ENCODE data around the gene ALK. TPM values are rescaled to one million over a fixed set of nuclear protein-coding genes. Genes with fewer than 3 reads are reported as not detected.

ALK gene
- total RNA-seq, 2 donors from 2014 or later, result 0.13 to 0.46 TPM

GRCh38 chr2:29345236-29345635, 576.1 kb downstream of the ALK start:
- no peaks in the 10 kb centered on the region for H3K9me3 ChIP-seq (ENCODE audit: control insufficient read depth, low read length)
- Mint-ChIP-seq H3K9me3 (no peaks in the 10 kb centered on the region), H3K36me3 (ENCODE audit: low read depth) (no peaks in the 10 kb centered on the region), H3K4me3 (no peak overlapping the region), H3K27me3 (ENCODE audit: insufficient read depth) (peaks cover 2% of the 10 kb centered on the region), H3K4me1 (peaks cover 1% of the 10 kb centered on the region), H3K27ac (no peak overlapping the region)
- H3K4me1 ChIP-seq (ENCODE audit: control insufficient read depth, insufficient read depth, low read length), result no peaks in the 10 kb centered on the region
- H3K36me3 ChIP-seq (ENCODE audit: control insufficient read depth, insufficient read depth, low read length), result no peaks in the 10 kb centered on the region
- WGBS, 2 experiments (ENCODE audit: insufficient coverage in 1 of 2, insufficient read length in 1 of 2), result 92 to 100% methylated on average over 1 to 2 of the region's 2 CpGs
- no peak overlapping the region for H3K27ac ChIP-seq (ENCODE audit: low read depth, low read length)
- no peaks in the 10 kb centered on the region for H3K27me3 ChIP-seq (ENCODE audit: control insufficient read depth, insufficient read depth, low read length, poor library complexity, severe bottlenecking)
- no peak for DNase-seq
- no peak overlapping the region for H3K4me3 ChIP-seq (ENCODE audit: low read length)
- TF ChIP-seq CTCF (conservative IDR thresholded peaks at IDR 0.05), result no peak
- H3K9ac ChIP-seq (ENCODE audit: extremely low read depth, low read length, poor library complexity, severe bottlenecking), result no peak overlapping the region

- no peaks in the 10 kb centered on the region for H3K36me3 ChIP-seq (ENCODE audit: control insufficient read depth, insufficient read depth, low read length)
- H3K9me3 ChIP-seq (ENCODE audit: control insufficient read depth, low read length), result no peaks in the 10 kb centered on the region
- H3K4me3 ChIP-seq (ENCODE audit: low read length), result no peak overlapping the region
- no peak overlapping the region for H3K27ac ChIP-seq (ENCODE audit: low read depth, low read length)
- H3K27ac Mint-ChIP-seq, result no peak overlapping the region
- no peaks in the 10 kb centered on the region for H3K9me3 Mint-ChIP-seq
- H3K4me1 ChIP-seq (ENCODE audit: control insufficient read depth, insufficient read depth, low read length), result no peaks in the 10 kb centered on the region
- no peaks in the 10 kb centered on the region for H3K4me1 Mint-ChIP-seq
- H3K27me3 ChIP-seq (ENCODE audit: control insufficient read depth, insufficient read depth, low read length, poor library complexity, severe bottlenecking), result no peaks in the 10 kb centered on the region
- no peak for DNase-seq
- H3K27me3 Mint-ChIP-seq (ENCODE audit: insufficient read depth), result peaks cover 2% of the 10 kb centered on the region
- H3K36me3 Mint-ChIP-seq (ENCODE audit: low read depth), result no peaks in the 10 kb centered on the region
- no peak overlapping the region for H3K4me3 Mint-ChIP-seq
- H3K9ac ChIP-seq (ENCODE audit: extremely low read depth, low read length, poor library complexity, severe bottlenecking), result no peak overlapping the region
- TF ChIP-seq CTCF (conservative IDR thresholded peaks at IDR 0.05), result peak; percentile 58
Observed at GRCh38 chr2:29343830-29344229, 577.6 kb downstream of the ALK start.

- Mint-ChIP-seq H3K27ac (no peak overlapping the region), H3K4me3 (no peak overlapping the region), H3K9me3 (no peaks in the 10 kb centered on the region), H3K36me3 (ENCODE audit: low read depth) (no peaks in the 10 kb centered on the region), H3K27me3 (ENCODE audit: insufficient read depth) (no peaks in the 10 kb centered on the region), H3K4me1 (no peaks in the 10 kb centered on the region)
- no peak overlapping the region for H3K27ac ChIP-seq (ENCODE audit: low read depth, low read length)
- no peak for TF ChIP-seq CTCF (conservative IDR thresholded peaks at IDR 0.05)
- H3K9me3 ChIP-seq (ENCODE audit: control insufficient read depth, low read length), result no peaks in the 10 kb centered on the region
- H3K4me1 ChIP-seq (ENCODE audit: control insufficient read depth, insufficient read depth, low read length), result no peaks in the 10 kb centered on the region
- no peak for DNase-seq
- no peaks in the 10 kb centered on the region for H3K27me3 ChIP-seq (ENCODE audit: control insufficient read depth, insufficient read depth, low read length, poor library complexity, severe bottlenecking)
- no peak overlapping the region for H3K9ac ChIP-seq (ENCODE audit: extremely low read depth, low read length, poor library complexity, severe bottlenecking)
- no peaks in the 10 kb centered on the region for H3K36me3 ChIP-seq (ENCODE audit: control insufficient read depth, insufficient read depth, low read length)
- 91 to 97% methylated on average over 6 to 10 of the region's 10 CpGs for WGBS, 2 experiments (ENCODE audit: insufficient coverage in 1 of 2, insufficient read length in 1 of 2)
- no peak overlapping the region for H3K4me3 ChIP-seq (ENCODE audit: low read length)
Observed at GRCh38 chr2:29336341-29337241, 584.8 kb downstream of the ALK start.
